H1 (cell line): ENCODE results near the gene NELL1. TPM values are rescaled to one million over a fixed set of nuclear protein-coding genes. Genes with fewer than 3 reads are reported as not detected.

Source experiments
- CTCF ChIA-PET: fragments of 300-600 bp; sonication (Branson Sonifier 250); formaldehyde crosslinking; loops from one replicate; lab custom pipeline; 2021; ENCODE audit not compliant: partially characterized antibody; lab: Charles Lee
- POLR2A ChIA-PET: fragments of 300-600 bp; sonication (Branson Sonifier 250); formaldehyde crosslinking; loops from one replicate; lab custom pipeline; 2021; ENCODE audit warnings: inconsistent platforms; ENCODE audit not compliant: partially characterized antibody; lab: Charles Lee
- DNase-seq, 2 experiments: peaks; one replicate each; pipeline versions ENCODE4 v3.0.0 to v3.0.0-alpha.2; 2010 to 2022; ENCODE audit warnings: low spot score in 2 of 2, low read depth in 1 of 2, mixed read lengths in 1 of 2
- FAIRE-seq: peaks from 2 replicates; lab custom pipeline; 2011; peaks lifted over from hg19 to GRCh38; lab: Jason Lieb, UNC
- H2AFZ ChIP-seq: 2 replicates; pipeline ENCODE4 v1.8.1; 2012; ENCODE audit warnings: low read length, inconsistent platforms
- H2AK5ac ChIP-seq: 2 replicates; pipeline ENCODE4 v1.6.1; 2013; ENCODE audit warnings: low read depth, low read length
- H2BK120ac ChIP-seq: replicated peaks from 2 replicates; pipeline ENCODE3; 2013; ENCODE audit warnings: low read depth, low read length, inconsistent platforms
- H2BK12ac ChIP-seq: 2 replicates; pipeline ENCODE4 v1.6.1; 2013; ENCODE audit warnings: low read depth, low read length
- H2BK15ac ChIP-seq: 2 replicates; pipeline ENCODE4 v1.6.1; 2013; ENCODE audit warnings: low read length
- H2BK20ac ChIP-seq: 2 replicates; pipeline ENCODE4 v1.6.1; 2013; ENCODE audit warnings: low read length
- H2BK5ac ChIP-seq: 2 replicates; pipeline ENCODE4 v1.6.1; 2013; ENCODE audit warnings: low read depth, low read length
- H3K14ac ChIP-seq: 2 replicates; pipeline ENCODE4 v1.6.1; 2013; ENCODE audit warnings: inconsistent platforms; ENCODE audit not compliant: insufficient read length
- H3K18ac ChIP-seq: 2 replicates; pipeline ENCODE4 v1.6.1; 2013; ENCODE audit warnings: low read length; ENCODE audit errors: extremely low read depth
- H3K23ac ChIP-seq: 2 replicates; pipeline ENCODE4 v1.6.1; 2013; ENCODE audit warnings: inconsistent platforms; ENCODE audit not compliant: insufficient read length
- H3K23me2 ChIP-seq: 2 replicates; pipeline ENCODE4 v1.6.1; 2013; ENCODE audit warnings: low read depth, low read length
- H3K27ac ChIP-seq: 2 replicates; pipeline ENCODE4 v1.6.1; 2011; ENCODE audit warnings: low read depth, low read length, inconsistent platforms
- H3K27me3 ChIP-seq, 4 experiments: replicated peaks in 1 of 4; 1 replicate in 1 of 4; 2 replicates in 3 of 4; pipeline versions ENCODE4 v1.6.1 to v1.8.1; 2011 to 2013; ENCODE audit warnings: low read length in 3 of 4, mild to moderate bottlenecking in 3 of 4, inconsistent platforms in 2 of 4, mixed read lengths in 2 of 4, moderate library complexity in 1 of 4; ENCODE audit not compliant: control insufficient read depth in 3 of 4, insufficient read depth in 3 of 4; ENCODE audit errors: extremely low read depth in 1 of 4
- H3K36me3 ChIP-seq, 4 experiments: 2 replicates each; pipeline versions ENCODE4 v1.6.1 to v1.8.1; 2011 to 2013; ENCODE audit warnings: mild to moderate bottlenecking in 4 of 4, low read length in 3 of 4, moderate library complexity in 2 of 4, control low read depth in 1 of 4, inconsistent platforms in 1 of 4; ENCODE audit not compliant: insufficient read depth in 4 of 4, control insufficient read depth in 2 of 4
- H3K4ac ChIP-seq: replicated peaks from 2 replicates; pipeline ENCODE3; 2013; ENCODE audit warnings: low read length, low read depth, mixed read lengths, inconsistent platforms; ENCODE audit not compliant: insufficient read length
- H3K4me1 ChIP-seq, 4 experiments: replicated peaks in 1 of 4; 1 replicate in 1 of 4; 2 replicates in 3 of 4; pipeline versions ENCODE4 v1.6.1 to v1.8.1; 2011 to 2013; ENCODE audit warnings: low read length in 3 of 4, inconsistent platforms in 2 of 4, mixed read lengths in 1 of 4; ENCODE audit not compliant: insufficient read depth in 4 of 4, control insufficient read depth in 3 of 4
- H3K4me2 ChIP-seq, 2 experiments: 2 replicates each; pipeline versions ENCODE4 v1.6.1 to v1.8.1; 2011 to 2013; ENCODE audit warnings: low read depth in 2 of 2, low read length in 2 of 2, control low read depth in 1 of 2, inconsistent platforms in 1 of 2, mild to moderate bottlenecking in 1 of 2; ENCODE audit not compliant: insufficient read depth in 1 of 2
- H3K4me3 ChIP-seq, 4 experiments: fragments of 200-600, 300-600 bp in 1 of 4; sonication (generic), shearing (Covaris generic), sonication (Bioruptor Twin) in 1 of 4; 2 replicates each; pipeline versions ENCODE4 v1.5.1 to v1.8.1; 2011 to 2016; ENCODE audit warnings: low read length in 4 of 4, low read depth in 3 of 4, control low read depth in 2 of 4, inconsistent platforms in 2 of 4, mild to moderate bottlenecking in 2 of 4, mixed read lengths in 1 of 4, moderate library complexity in 1 of 4; ENCODE audit not compliant: insufficient read depth in 2 of 4; ENCODE audit errors: extremely low read depth in 1 of 4
- H3K56ac ChIP-seq: replicated peaks from 2 replicates; pipeline ENCODE3; 2013; ENCODE audit warnings: low read depth, mild to moderate bottlenecking, mixed read lengths, low read length, inconsistent platforms; ENCODE audit not compliant: insufficient read length
- H3K79me1 ChIP-seq: 2 replicates; pipeline ENCODE4 v1.6.1; 2013; ENCODE audit warnings: low read depth, low read length, control low read depth
- H3K79me2 ChIP-seq, 2 experiments: 2 replicates each; pipeline versions ENCODE4 v1.6.1 to v1.8.1; 2012 to 2013; ENCODE audit warnings: low read length in 2 of 2, mild to moderate bottlenecking in 2 of 2, inconsistent platforms in 1 of 2; ENCODE audit not compliant: insufficient read depth in 2 of 2, control insufficient read depth in 1 of 2
- H3K9ac ChIP-seq, 4 experiments: replicated peaks in 1 of 4; 1 replicate in 1 of 4; 2 replicates in 3 of 4; pipeline versions ENCODE4 v1.6.1 to v1.8.1; 2011 to 2013; ENCODE audit warnings: low read depth in 3 of 4, low read length in 3 of 4, control low read depth in 2 of 4, mild to moderate bottlenecking in 2 of 4, moderate library complexity in 2 of 4, inconsistent platforms in 1 of 4; ENCODE audit errors: extremely low read depth in 1 of 4
- H3K9me3 ChIP-seq, 2 experiments: 2 replicates each; pipeline versions ENCODE4 v1.6.1 to v1.8.1; 2012 to 2013; ENCODE audit warnings: mild to moderate bottlenecking in 2 of 2, moderate library complexity in 2 of 2, control low read depth in 1 of 2, inconsistent platforms in 1 of 2, low read depth in 1 of 2, low read length in 1 of 2, mixed read lengths in 1 of 2; ENCODE audit not compliant: insufficient read depth in 2 of 2
- H4K20me1 ChIP-seq, 2 experiments: replicated peaks in 1 of 2; 2 replicates each; pipeline versions ENCODE3 to v1.8.1; 2011 to 2013; ENCODE audit warnings: inconsistent platforms in 2 of 2, low read length in 2 of 2, mild to moderate bottlenecking in 1 of 2; ENCODE audit not compliant: insufficient read depth in 2 of 2, control insufficient read depth in 1 of 2
- H4K5ac ChIP-seq: 2 replicates; pipeline ENCODE4 v1.6.1; 2013; ENCODE audit warnings: low read length, low read depth, mixed read lengths, inconsistent platforms; ENCODE audit not compliant: insufficient read length
- H4K8ac ChIP-seq: 2 replicates; pipeline ENCODE4 v1.8.0; 2013; ENCODE audit warnings: mild to moderate bottlenecking, moderate library complexity, low read length, inconsistent platforms; ENCODE audit not compliant: insufficient read depth; ENCODE audit errors: extremely low read depth
- H4K91ac ChIP-seq: replicated peaks from 2 replicates; pipeline ENCODE3; 2013; ENCODE audit warnings: low read length, mixed read lengths, inconsistent platforms; ENCODE audit not compliant: insufficient read length
- JUND ChIP-seq: IDR thresholded peaks from 2 replicates; pipeline ENCODE4 v1.6.1; 2011; ENCODE audit warnings: mild to moderate bottlenecking, improper control_type of control experiment, low read length
- SP2 ChIP-seq: IDR thresholded peaks from 2 replicates; pipeline ENCODE4 v1.6.1; 2012; ENCODE audit warnings: mild to moderate bottlenecking, low read length, inconsistent platforms
- WGBS, 2 experiments: shearing (Covaris generic) in 1 of 2; methylation state at CpG; one replicate each; pipeline versions ENCODE4 v1.1.6 to v1.1.7; 2013 to 2015; ENCODE audit warnings: low lambda C conversion rate in 2 of 2, mixed read lengths in 2 of 2, inconsistent platforms in 1 of 2, low coverage in 1 of 2, missing lambda C conversion rate in 1 of 2; ENCODE audit not compliant: insufficient replicate concordance in 2 of 2, insufficient coverage in 1 of 2, insufficient read length in 1 of 2; ENCODE audit errors: extremely low coverage in 1 of 2, missing lambda C conversion rate in 1 of 2; 5-methylcytosine and 5-hydroxymethylcytosine counted together
- polyA plus RNA-seq, 7 experiments: library from polyadenylated mRNA; depleted of rRNA in 3 of 7; stranded (reverse) in 5 of 7; unstranded in 2 of 7; fragments of >200 nt in 5 of 7; fragments of 200-250 nt in 2 of 7; gene quantifications; 1 replicate in 5 of 7; 2 replicates in 1 of 7; 4 replicates in 1 of 7; pipeline versions ENCODE4 v1.2.1 to v1.2.3, GENCODE V29; 2011 to 2013; ENCODE audit warnings: missing spikeins in 2 of 7, mixed read lengths in 2 of 7
- total RNA-seq: library from RNA; stranded (reverse); fragmentation: NEBNext Ultra II Directional; extraction: Animal tissue kit (Norgen Biotek cat#: 25700); gene quantifications from 2 replicates; pipeline ENCODE4 v1.2.1, GENCODE V29; 2021

NELL1 gene
- total and polyA plus RNA-seq, 2 of the 8 experiments (the other 6 are each of a cell fraction or from before 2014, with no cell fraction given) = 0.21 TPM; not detected in 1

DNA sequence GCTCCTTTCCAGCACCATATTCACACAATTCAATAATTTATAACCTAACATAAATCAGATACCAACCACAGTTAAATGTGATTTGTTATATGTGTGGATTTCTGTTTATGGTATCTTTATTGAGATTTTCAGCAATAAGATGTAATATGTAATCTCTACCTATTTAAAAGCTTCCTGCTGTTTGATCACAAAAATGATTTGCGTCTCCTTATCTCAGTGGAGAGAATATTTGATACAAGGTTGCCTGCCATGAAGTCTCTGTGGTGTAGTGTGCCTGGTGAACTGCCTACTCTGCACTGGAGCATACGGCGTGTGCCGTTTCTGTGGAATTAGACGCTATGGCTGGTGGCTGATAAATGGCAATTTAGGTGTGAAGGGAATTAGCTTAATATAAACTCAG lies 741.1 kb downstream of the NELL1 start:
- Histone ChIP-seq H3K9ac (no peak overlapping the region), H4K8ac (no peak overlapping the region; the same call in 1 of the 2 replicates), H2BK20ac (no peak overlapping the region), H3K9me3 (no peaks in the 10 kb centered on the region), H3K79me2 (no peaks in the 10 kb centered on the region), H3K27me3 (no peaks in the 10 kb centered on the region), H3K18ac (no peak overlapping the region), H3K23me2 (no peaks in the 10 kb centered on the region), H3K14ac (no peak overlapping the region), H2BK12ac (no peak overlapping the region), H4K91ac (no peak overlapping the region), H3K23ac (no peak overlapping the region), H3K79me1 (no peaks in the 10 kb centered on the region), H2BK15ac (no peak overlapping the region), H2BK5ac (no peak overlapping the region), H3K4me3 (no peak overlapping the region), H3K4ac (no peak overlapping the region), H4K20me1 (no peaks in the 10 kb centered on the region), H4K5ac (no peak overlapping the region), H2AFZ (no peak overlapping the region), H2BK120ac (no peak overlapping the region), H3K27ac (no peak overlapping the region), H3K36me3 (no peaks in the 10 kb centered on the region), H3K4me2 (no peak overlapping the region), H3K4me1 (no peaks in the 10 kb centered on the region), H3K56ac (no peak overlapping the region), H2AK5ac (no peak overlapping the region)
- ChIA-PET POLR2A (no interaction called here), CTCF (no interaction called here)
- no peak for TF ChIP-seq JUND
- TF ChIP-seq SP2 = no peak
- DNase-seq (no peak), FAIRE-seq (no peak)
- 98% methylated on average over 5 of the region's 5 CpGs; no CpG with 5 or more reads in 1 of the 2 experiments for WGBS, 2 experiments
